ENCODE data around the gene ACTA2.

ACTA2 gene

DNA sequence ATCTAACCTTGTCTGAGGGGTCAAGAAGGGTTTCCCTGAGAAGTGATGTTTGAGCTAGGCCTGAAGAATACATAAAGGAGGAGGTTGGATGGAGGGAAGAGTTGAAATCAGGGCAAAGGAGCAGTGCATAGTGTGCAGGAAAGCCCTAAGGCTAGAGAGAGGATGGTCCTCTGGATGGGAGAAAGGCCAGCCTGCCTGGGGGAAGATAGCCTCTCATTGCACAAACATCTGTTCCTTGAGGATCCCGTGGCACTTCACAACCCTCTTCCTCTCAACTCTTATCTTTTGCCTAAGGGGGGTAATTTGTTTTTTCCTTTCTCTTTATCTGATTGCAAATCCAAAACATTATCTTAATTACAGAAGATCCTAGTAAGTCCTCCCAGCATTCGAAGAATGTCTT, 36.8 kb downstream of the ACTA2 start:
- peaks cover 6 to 37% (median 31%) of the 10 kb centered on the region in 5 donors for H3K4me1 ChIP-seq (ENCODE audit: control insufficient read depth in 5 of 5, insufficient read depth in 5 of 5, low read length in 5 of 5)
- H3K9ac ChIP-seq (ENCODE audit: low read length in 5 of 5): no peak overlapping the region

DNA sequence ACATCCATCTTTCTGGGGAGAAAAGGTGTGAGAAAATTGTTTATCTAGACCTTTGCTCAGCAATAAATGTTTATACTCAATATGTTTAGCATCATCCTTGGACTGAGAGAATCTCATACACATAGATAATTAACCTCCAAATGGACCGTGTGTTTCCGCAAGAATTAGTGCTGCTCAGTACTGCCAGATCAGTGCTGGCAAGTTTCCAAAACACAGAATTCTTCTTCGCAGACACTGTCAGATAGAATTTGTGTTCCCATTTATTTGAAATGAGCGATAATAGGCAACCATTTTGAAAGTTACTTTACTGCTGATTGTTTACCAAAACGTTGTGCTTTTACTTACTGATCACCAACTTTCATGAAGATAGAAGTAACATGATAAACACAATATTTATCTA, 38.8 kb downstream of the ACTA2 start:
- Histone ChIP-seq H3K27me3 (ENCODE audit: control insufficient read depth in 5 of 5, insufficient read depth in 4 of 5, low read length in 5 of 5) (no peaks in the 10 kb centered on the region), H3K4me1 (ENCODE audit: control insufficient read depth in 5 of 5, insufficient read depth in 5 of 5, low read length in 5 of 5) (peaks cover 6 to 29% (median 25%) of the 10 kb centered on the region in 5 donors), H3K36me3 (ENCODE audit: control insufficient read depth in 5 of 5, insufficient read depth in 5 of 5, low read length in 5 of 5) (peaks cover 2 to 15% (median 6%) of the 10 kb centered on the region in 5 donors), H3K4me3 (ENCODE audit: low read depth in 1 of 5, low read length in 5 of 5) (no peak overlapping the region), H3K9ac (ENCODE audit: low read length in 5 of 5) (no peak overlapping the region), H3K27ac (ENCODE audit: low read depth, low read length) (peak overlapping the region; percentile 11), H3K9me3 (ENCODE audit: control insufficient read depth in 5 of 5, low read length in 5 of 5) (no peaks in the 10 kb centered on the region)

More for the DNA sequence above, 36.8 kb downstream of the ACTA2 start:
- Histone ChIP-seq H3K27ac (ENCODE audit: low read depth, low read length) (no peak overlapping the region), H3K4me3 (ENCODE audit: low read depth in 1 of 5, low read length in 5 of 5) (no peak overlapping the region), H3K36me3 (ENCODE audit: control insufficient read depth in 5 of 5, insufficient read depth in 5 of 5, low read length in 5 of 5) (peaks cover 2 to 17% (median 6%) of the 10 kb centered on the region in 5 donors), H3K9me3 (ENCODE audit: control insufficient read depth in 5 of 5, low read length in 5 of 5) (no peaks in the 10 kb centered on the region), H3K27me3 (ENCODE audit: control insufficient read depth in 5 of 5, insufficient read depth in 4 of 5, low read length in 5 of 5) (no peaks in the 10 kb centered on the region)

DNA sequence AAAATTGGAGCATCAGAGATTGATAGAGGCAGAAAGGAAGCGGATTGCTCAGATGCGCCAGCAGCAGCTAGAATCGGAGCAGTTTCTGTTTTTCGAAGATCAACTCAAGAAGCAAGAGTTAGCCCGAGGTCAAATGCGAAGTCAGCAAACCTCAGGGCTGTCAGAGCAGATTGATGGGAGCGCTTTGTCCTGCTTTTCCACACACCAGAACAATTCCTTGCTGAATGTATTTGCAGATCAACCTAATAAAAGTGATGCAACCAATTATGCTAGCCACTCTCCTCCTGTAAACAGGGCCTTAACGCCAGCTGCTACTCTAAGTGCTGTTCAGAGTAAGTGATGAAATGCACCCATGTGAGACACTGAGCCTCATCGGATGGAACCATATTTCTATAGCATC, 39.4 kb downstream of the ACTA2 start:
- peak overlapping the region; percentile 11 for H3K27ac ChIP-seq (ENCODE audit: low read depth, low read length)
- no peaks in the 10 kb centered on the region for H3K27me3 ChIP-seq (ENCODE audit: control insufficient read depth in 5 of 5, insufficient read depth in 4 of 5, low read length in 5 of 5)
- peaks cover 2 to 18% (median 6%) of the 10 kb centered on the region in 5 donors for H3K36me3 ChIP-seq (ENCODE audit: control insufficient read depth in 5 of 5, insufficient read depth in 5 of 5, low read length in 5 of 5)
- H3K9ac ChIP-seq (ENCODE audit: low read length in 5 of 5): peak overlapping the region in 1 of 5 donors; percentile 5
- no peaks in the 10 kb centered on the region for H3K9me3 ChIP-seq (ENCODE audit: control insufficient read depth in 5 of 5, low read length in 5 of 5)
- peaks cover 6 to 29% (median 25%) of the 10 kb centered on the region in 5 donors for H3K4me1 ChIP-seq (ENCODE audit: control insufficient read depth in 5 of 5, insufficient read depth in 5 of 5, low read length in 5 of 5)
- H3K4me3 ChIP-seq (ENCODE audit: low read depth in 1 of 5, low read length in 5 of 5): peak overlapping the region in 4 of 5 donors; percentile 2 to 28 (median 10)

DNA sequence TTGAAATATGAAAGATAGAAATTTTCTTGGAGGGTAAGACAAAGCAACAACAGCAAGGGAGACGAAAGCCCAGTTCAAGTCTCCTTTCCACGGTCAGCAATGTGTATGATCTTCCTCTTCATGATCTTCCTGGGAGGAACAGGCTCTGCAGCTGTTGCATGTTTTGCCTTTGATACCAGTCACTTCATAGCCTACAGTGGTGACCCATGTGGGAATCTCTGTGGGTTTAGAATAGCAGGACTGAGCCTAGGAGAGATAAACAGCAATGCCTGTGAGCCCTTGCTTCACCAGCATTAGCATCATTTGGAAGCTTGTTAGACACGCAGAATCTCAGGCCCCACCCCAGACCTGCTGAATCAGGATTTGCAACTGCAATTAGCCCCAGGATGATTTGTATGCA, 40.7 kb downstream of the ACTA2 start:
- no peak overlapping the region for H3K27ac ChIP-seq (ENCODE audit: low read depth, low read length)

DNA sequence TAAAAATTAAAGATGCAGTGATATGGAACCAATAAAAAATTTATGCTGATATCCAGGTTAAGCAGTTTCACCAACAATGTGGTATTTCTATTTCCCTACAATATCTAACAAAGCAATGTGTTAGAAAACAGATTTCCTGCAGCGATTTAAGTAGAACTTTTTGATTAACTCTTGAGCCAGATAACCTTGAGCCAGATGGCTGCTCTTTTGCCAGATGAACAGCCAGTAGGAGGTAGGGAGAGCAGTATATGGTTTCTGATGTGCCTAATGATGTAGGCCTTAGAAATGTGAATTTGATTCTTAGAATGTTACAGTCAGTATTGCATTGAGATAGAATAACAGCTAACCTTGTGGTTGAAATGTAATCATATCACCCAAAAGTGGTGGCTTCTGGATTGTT, 41.5 kb downstream of the ACTA2 start:
- peaks cover 2 to 21% (median 10%) of the 10 kb centered on the region in 5 donors for H3K36me3 ChIP-seq (ENCODE audit: control insufficient read depth in 5 of 5, insufficient read depth in 5 of 5, low read length in 5 of 5)
- H3K9me3 ChIP-seq (ENCODE audit: control insufficient read depth in 5 of 5, low read length in 5 of 5): no peaks in the 10 kb centered on the region
- no peak overlapping the region for H3K4me3 ChIP-seq (ENCODE audit: low read depth in 1 of 5, low read length in 5 of 5)
- H3K27me3 ChIP-seq (ENCODE audit: control insufficient read depth in 5 of 5, insufficient read depth in 4 of 5, low read length in 5 of 5): no peaks in the 10 kb centered on the region
- H3K9ac ChIP-seq (ENCODE audit: low read length in 5 of 5): no peak overlapping the region
- peaks cover 6 to 29% (median 20%) of the 10 kb centered on the region in 5 donors for H3K4me1 ChIP-seq (ENCODE audit: control insufficient read depth in 5 of 5, insufficient read depth in 5 of 5, low read length in 5 of 5)
- no peak overlapping the region for H3K27ac ChIP-seq (ENCODE audit: low read depth, low read length)

More for the DNA sequence above, 40.7 kb downstream of the ACTA2 start:
- no peak overlapping the region for H3K4me3 ChIP-seq (ENCODE audit: low read depth in 1 of 5, low read length in 5 of 5)
- H3K9me3 ChIP-seq (ENCODE audit: control insufficient read depth in 5 of 5, low read length in 5 of 5): no peaks in the 10 kb centered on the region
- no peaks in the 10 kb centered on the region for H3K27me3 ChIP-seq (ENCODE audit: control insufficient read depth in 5 of 5, insufficient read depth in 4 of 5, low read length in 5 of 5)
- no peak overlapping the region for H3K9ac ChIP-seq (ENCODE audit: low read length in 5 of 5)
- peaks cover under 1 to 19% (median 6%) of the 10 kb centered on the region in 5 donors for H3K36me3 ChIP-seq (ENCODE audit: control insufficient read depth in 5 of 5, insufficient read depth in 5 of 5, low read length in 5 of 5)
- peaks cover 6 to 29% (median 25%) of the 10 kb centered on the region in 5 donors for H3K4me1 ChIP-seq (ENCODE audit: control insufficient read depth in 5 of 5, insufficient read depth in 5 of 5, low read length in 5 of 5)

DNA sequence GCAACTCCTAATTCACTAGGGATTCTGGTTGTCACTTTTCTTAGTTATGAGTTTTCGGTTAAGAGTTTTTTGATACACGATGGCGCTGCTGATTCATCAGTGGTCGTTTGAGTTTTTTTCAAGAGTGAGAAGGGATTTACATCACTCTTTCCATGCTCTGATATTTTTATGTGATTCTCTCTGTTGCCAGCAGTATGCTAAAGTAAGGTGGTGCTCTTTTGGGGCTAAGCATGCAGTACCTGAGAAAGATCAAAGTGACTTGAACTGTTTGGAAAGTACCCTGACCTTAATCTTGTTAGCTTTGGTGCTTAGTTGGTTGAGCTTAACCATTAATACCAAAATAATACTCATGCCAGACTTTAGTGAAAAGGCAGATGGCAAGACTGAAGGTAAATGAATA, 44.4 kb downstream of the ACTA2 start:
- H3K27ac ChIP-seq (ENCODE audit: low read depth, low read length): no peak overlapping the region

DNA sequence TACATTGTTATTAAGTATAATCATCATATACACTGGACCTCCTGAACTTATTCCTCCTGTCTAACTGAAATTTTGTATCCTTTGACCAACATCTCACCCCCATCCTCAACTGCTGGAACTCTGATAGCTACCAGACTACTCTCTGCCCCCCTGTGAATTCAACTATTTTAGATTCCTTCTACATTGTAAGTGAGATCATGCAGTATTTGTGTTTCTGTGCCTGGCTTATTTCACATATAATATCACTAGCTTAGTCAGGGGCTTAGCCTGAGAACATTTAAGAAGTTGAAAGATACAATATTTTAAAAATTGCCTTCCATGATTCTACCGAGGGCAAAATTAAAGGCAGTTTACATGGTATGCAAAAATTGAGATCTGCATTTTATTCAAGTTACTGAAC, 45.7 kb downstream of the ACTA2 start:
- Histone ChIP-seq H3K4me3 (ENCODE audit: low read depth in 1 of 5, low read length in 5 of 5) (no peak overlapping the region), H3K9ac (ENCODE audit: low read length in 5 of 5) (no peak overlapping the region), H3K27me3 (ENCODE audit: control insufficient read depth in 5 of 5, insufficient read depth in 4 of 5, low read length in 5 of 5) (no peaks in the 10 kb centered on the region), H3K27ac (ENCODE audit: low read depth, low read length) (no peak overlapping the region), H3K4me1 (ENCODE audit: control insufficient read depth in 5 of 5, insufficient read depth in 5 of 5, low read length in 5 of 5) (peaks cover 0 to 4% (median 0%) of the 10 kb centered on the region in 5 donors), H3K9me3 (ENCODE audit: control insufficient read depth in 5 of 5, low read length in 5 of 5) (no peaks in the 10 kb centered on the region), H3K36me3 (ENCODE audit: control insufficient read depth in 5 of 5, insufficient read depth in 5 of 5, low read length in 5 of 5) (peaks cover 10 to 32% (median 28%) of the 10 kb centered on the region in 5 donors)

More for the DNA sequence above, 44.4 kb downstream of the ACTA2 start:
- Histone ChIP-seq H3K36me3 (ENCODE audit: control insufficient read depth in 5 of 5, insufficient read depth in 5 of 5, low read length in 5 of 5) (peaks cover 10 to 33% (median 26%) of the 10 kb centered on the region in 5 donors), H3K9me3 (ENCODE audit: control insufficient read depth in 5 of 5, low read length in 5 of 5) (no peaks in the 10 kb centered on the region), H3K4me1 (ENCODE audit: control insufficient read depth in 5 of 5, insufficient read depth in 5 of 5, low read length in 5 of 5) (peaks cover 0 to 10% (median 2%) of the 10 kb centered on the region in 5 donors), H3K4me3 (ENCODE audit: low read depth in 1 of 5, low read length in 5 of 5) (no peak overlapping the region), H3K27me3 (ENCODE audit: control insufficient read depth in 5 of 5, insufficient read depth in 4 of 5, low read length in 5 of 5) (no peaks in the 10 kb centered on the region), H3K9ac (ENCODE audit: low read length in 5 of 5) (no peak overlapping the region)

DNA sequence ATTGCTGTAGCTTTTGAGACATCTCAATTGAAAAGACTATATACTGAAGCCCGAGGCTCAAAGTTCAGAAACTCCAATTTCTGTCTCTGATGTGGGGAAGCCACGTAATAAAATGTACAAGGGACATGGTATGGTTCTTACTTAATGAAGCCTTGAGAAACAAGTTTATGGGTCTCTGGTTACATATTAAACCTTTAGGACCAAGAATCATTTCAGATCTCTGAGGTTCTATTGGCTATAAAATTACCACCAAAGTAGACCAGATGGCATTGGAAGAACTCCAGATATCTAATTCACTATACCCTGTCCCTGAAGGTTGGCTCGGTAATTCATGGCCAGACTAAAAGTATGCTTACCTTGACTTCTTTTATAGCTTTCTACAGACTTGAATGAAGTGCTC, 48.9 kb downstream of the ACTA2 start:
- no peak overlapping the region for H3K4me3 ChIP-seq (ENCODE audit: low read depth in 1 of 5, low read length in 5 of 5)
- no peak overlapping the region for H3K27ac ChIP-seq (ENCODE audit: low read depth, low read length)
- no peaks in the 10 kb centered on the region for H3K27me3 ChIP-seq (ENCODE audit: control insufficient read depth in 5 of 5, insufficient read depth in 4 of 5, low read length in 5 of 5)
- H3K9me3 ChIP-seq (ENCODE audit: control insufficient read depth in 5 of 5, low read length in 5 of 5): no peaks in the 10 kb centered on the region
- no peak overlapping the region for H3K9ac ChIP-seq (ENCODE audit: low read length in 5 of 5)
- peaks cover 10 to 31% (median 20%) of the 10 kb centered on the region in 5 donors for H3K36me3 ChIP-seq (ENCODE audit: control insufficient read depth in 5 of 5, insufficient read depth in 5 of 5, low read length in 5 of 5)
- peaks cover 0 to 15% (median 10%) of the 10 kb centered on the region in 5 donors for H3K4me1 ChIP-seq (ENCODE audit: control insufficient read depth in 5 of 5, insufficient read depth in 5 of 5, low read length in 5 of 5)

DNA sequence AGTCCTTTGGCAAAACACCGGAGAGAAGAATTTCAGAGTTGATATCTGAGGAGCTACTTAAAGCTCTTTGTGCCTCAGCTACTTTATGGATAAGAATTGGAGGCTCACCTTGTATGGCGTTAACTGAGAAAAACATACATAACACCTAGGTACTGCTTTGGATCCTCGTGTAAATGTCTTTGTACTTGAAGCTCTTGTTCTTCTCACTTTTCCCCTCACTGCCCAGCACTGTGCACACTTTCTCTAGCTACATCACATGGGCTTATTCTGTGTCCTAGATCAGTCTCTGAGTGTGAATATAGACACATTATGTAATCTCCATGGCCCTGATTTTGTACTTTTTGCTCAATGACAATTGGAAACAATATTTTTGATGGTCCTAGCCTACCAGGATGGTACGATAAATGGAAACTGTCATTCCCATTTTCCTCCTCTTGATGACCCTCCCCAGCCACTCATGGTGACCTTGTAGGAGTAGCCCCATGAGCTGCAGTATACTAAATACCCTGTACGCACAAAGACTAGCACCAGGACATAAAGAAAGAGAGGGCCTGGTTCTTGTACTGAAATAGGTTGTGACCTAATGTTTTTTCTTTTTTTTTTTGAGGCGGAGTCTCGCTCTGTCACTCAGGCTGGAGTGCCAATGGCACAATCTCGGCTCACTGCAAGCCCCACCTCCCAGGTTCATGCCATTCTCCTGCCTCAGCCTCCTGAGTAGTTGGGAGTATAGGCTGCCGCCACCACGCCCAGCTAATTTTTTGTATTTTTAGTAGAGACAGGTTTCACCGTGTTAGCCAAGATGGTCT, 50.4 kb downstream of the ACTA2 start:
- Histone ChIP-seq H3K9me3 (ENCODE audit: control insufficient read depth in 5 of 5, low read length in 5 of 5) (no peaks in the 10 kb centered on the region), H3K36me3 (ENCODE audit: control insufficient read depth in 5 of 5, insufficient read depth in 5 of 5, low read length in 5 of 5) (peaks cover 9 to 30% (median 14%) of the 10 kb centered on the region in 5 donors), H3K27ac (ENCODE audit: low read depth, low read length) (peak overlapping the region; percentile 20), H3K4me1 (ENCODE audit: control insufficient read depth in 5 of 5, insufficient read depth in 5 of 5, low read length in 5 of 5) (peaks cover 0 to 28% (median 17%) of the 10 kb centered on the region in 5 donors), H3K9ac (ENCODE audit: low read length in 5 of 5) (no peak overlapping the region), H3K4me3 (ENCODE audit: low read depth in 1 of 5, low read length in 5 of 5) (no peak overlapping the region), H3K27me3 (ENCODE audit: control insufficient read depth in 5 of 5, insufficient read depth in 4 of 5, low read length in 5 of 5) (no peaks in the 10 kb centered on the region)

DNA sequence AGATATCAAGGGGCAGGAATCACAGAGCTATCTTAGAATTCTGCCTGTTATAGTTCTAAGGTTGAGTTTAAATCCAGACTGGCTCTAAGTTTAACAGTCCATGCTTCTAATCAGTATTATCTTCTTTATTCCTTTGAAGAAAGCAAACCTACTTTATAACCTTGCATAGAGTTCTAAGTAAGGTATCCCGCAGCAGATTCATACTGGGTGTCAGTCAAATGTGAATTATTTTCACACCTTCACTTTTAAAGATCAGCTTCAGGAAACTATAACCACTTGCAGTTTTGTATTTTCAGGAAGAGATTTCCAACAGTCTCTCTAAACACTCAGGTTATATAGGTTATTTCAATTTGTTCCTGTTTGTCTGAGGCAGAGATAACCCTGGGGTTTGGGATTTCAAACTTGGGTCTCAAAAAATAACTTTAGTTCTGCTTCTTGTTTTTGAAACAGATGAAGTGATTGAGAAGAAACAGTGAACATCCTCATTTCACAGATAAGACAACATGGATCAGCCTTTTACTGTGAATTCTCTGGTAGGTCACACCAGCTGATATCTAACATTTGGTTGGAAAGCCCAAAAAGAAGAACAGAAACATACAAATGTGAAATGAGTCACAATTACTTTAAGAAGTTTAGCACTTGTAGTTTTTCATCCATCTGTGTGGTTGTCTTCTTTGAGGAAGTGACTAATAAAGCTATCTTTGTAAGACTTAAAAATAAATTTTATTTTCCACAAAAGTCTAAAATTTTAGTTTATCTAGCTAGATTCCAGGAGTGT, 51.2 kb downstream of the ACTA2 start:
- H3K4me3 ChIP-seq (ENCODE audit: low read depth in 1 of 5, low read length in 5 of 5): no peak overlapping the region
- H3K4me1 ChIP-seq (ENCODE audit: control insufficient read depth in 5 of 5, insufficient read depth in 5 of 5, low read length in 5 of 5): peaks cover 0 to 36% (median 25%) of the 10 kb centered on the region in 5 donors
- peaks cover 8 to 22% (median 14%) of the 10 kb centered on the region in 5 donors for H3K36me3 ChIP-seq (ENCODE audit: control insufficient read depth in 5 of 5, insufficient read depth in 5 of 5, low read length in 5 of 5)
- H3K9ac ChIP-seq (ENCODE audit: low read length in 5 of 5): no peak overlapping the region
- H3K27me3 ChIP-seq (ENCODE audit: control insufficient read depth in 5 of 5, insufficient read depth in 4 of 5, low read length in 5 of 5): no peaks in the 10 kb centered on the region
- H3K9me3 ChIP-seq (ENCODE audit: control insufficient read depth in 5 of 5, low read length in 5 of 5): no peaks in the 10 kb centered on the region
- peak overlapping the region; percentile 20 for H3K27ac ChIP-seq (ENCODE audit: low read depth, low read length)
